NCI-H2107 treated with DMSO at 0.1 percent for 48 hours (cell line): Measurements from ENCODE around the gene SLC6A20.

Experiments used
- DNase-seq: peaks from one replicate; lab custom pipeline; 2025; ENCODE audit not compliant: unreplicated experiment; lab: John Stamatoyannopoulos, UW

SLC6A20 gene

GRCh38 chr3:45803252-45803935 is 7.1 kb upstream of the SLC6A20 start:
- DNase-seq = no peak

- DNase-seq = no peak
These were observed 5.8 kb upstream of the SLC6A20 start for GRCh38 chr3:45802146-45802545.

GRCh38 chr3:45800611-45801010 is 4.3 kb upstream of the SLC6A20 start:
- DNase-seq = no peak

- no peak for DNase-seq
These were observed 3.2 kb upstream of the SLC6A20 start for GRCh38 chr3:45799586-45799985.

GRCh38 chr3:45798034-45798433 is 1.7 kb upstream of the SLC6A20 start:
- no peak for DNase-seq

GRCh38 chr3:45796902-45797637 is 734 bp upstream of the SLC6A20 start:
- no peak for DNase-seq

- DNase-seq = no peak
These were observed 841 bp downstream of the SLC6A20 start for GRCh38 chr3:45795509-45795881.

GRCh38 chr3:45794660-45795059 is 1.7 kb downstream of the SLC6A20 start:
- DNase-seq = no peak

GRCh38 chr3:45794177-45794560 is 2.2 kb downstream of the SLC6A20 start:
- no peak for DNase-seq

GRCh38 chr3:45793482-45794176 is 2.7 kb downstream of the SLC6A20 start:
- DNase-seq = no peak

- DNase-seq = no peak
These were observed 3.7 kb downstream of the SLC6A20 start for GRCh38 chr3:45792516-45793172.

GRCh38 chr3:45792036-45792435 is 4.3 kb downstream of the SLC6A20 start:
- DNase-seq = no peak

- DNase-seq = no peak
These were observed 5.7 kb downstream of the SLC6A20 start for GRCh38 chr3:45790596-45790995.

- DNase-seq = no peak
These were observed 7.0 kb downstream of the SLC6A20 start for GRCh38 chr3:45789235-45789812.

GRCh38 chr3:45787551-45787950 is 8.8 kb downstream of the SLC6A20 start:
- no peak for DNase-seq

- no peak for DNase-seq
These were observed 9.4 kb downstream of the SLC6A20 start for GRCh38 chr3:45786801-45787495.

- no peak for DNase-seq
These were observed 10.7 kb downstream of the SLC6A20 start for GRCh38 chr3:45785605-45786150.

GRCh38 chr3:45783667-45784066 is 12.7 kb downstream of the SLC6A20 start:
- DNase-seq = no peak

- no peak for DNase-seq
These were observed 14.0 kb downstream of the SLC6A20 start for GRCh38 chr3:45782381-45782780.

GRCh38 chr3:45781841-45782240 is 14.5 kb downstream of the SLC6A20 start:
- DNase-seq = no peak
